Amygdala (tissue), 56 donors: Measurements from ENCODE around the gene KCNJ1.

ENCODE experiments used
- DNase-seq, 56 donors: peaks; one replicate each; lab custom pipeline; 2025; lab: John Stamatoyannopoulos, UW

Gene KCNJ1

DNA sequence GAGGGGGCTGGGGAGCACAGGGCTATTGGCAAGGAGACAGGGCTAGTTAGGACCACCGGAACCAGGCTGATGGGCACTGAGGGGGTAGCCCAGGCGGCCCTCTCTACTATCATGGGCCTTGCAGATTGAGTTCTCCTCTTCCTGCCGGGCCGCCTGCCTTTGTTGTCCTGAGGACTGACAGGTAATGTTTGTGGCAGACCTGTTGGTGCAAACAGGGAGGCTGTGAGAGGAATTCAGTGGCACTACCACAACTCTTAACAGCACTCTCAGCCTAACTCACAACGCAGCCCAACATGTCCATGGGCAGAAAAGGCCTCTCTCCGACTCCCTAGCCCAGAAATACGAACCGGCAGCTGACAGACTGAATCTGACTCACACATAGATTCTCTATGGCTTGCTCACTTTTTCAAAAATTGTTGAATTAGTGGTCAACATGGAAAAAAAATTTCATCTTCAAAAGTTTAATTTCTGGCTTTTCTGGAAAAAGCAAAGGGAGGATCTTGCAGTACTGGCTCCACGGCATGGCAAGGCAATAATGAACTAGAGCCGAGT, 35.5 kb upstream of the KCNJ1 start:
- no peak for DNase-seq

DNA sequence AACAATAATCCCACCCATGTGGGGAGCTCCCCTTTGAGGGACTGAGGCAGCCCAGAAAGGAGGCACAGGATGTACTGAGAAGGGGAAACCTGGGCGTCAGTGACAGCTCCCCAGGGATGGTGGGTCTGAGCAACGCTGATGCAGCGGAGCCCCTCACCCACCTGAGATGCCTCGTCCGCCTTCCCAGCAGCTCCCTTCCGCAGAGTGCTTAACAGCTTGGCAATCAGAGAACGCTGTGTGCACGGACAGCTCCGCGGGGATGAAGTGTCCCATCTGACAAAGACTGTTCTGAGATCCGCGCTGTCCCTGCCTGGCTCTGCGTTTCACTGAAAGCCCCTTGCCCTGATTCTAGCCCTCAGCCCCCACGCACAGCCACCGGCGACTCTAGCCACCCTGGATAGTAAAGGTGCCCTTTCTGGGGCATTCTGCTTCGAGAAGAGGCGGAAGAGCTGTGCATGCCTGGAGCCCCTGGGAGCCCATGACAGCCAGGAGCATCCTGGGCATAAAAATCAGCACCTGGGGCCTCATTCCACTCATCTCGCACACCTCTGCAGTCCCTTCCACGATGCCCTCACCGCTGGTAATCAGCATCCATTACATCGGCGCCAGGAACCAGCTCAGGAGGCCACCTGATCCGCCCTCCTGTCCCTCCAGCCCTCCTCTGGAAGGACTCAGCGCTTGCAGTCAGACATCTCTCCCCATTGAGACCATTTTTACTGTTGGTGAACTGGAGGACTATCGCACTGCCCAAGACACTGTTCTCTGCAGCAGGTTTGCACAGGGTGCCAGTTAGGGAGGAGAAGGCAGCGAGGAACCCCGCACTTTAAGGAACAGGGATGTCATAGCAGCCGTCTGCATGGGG, 34.8 kb upstream of the KCNJ1 start:
- DNase-seq, result no peak

DNA sequence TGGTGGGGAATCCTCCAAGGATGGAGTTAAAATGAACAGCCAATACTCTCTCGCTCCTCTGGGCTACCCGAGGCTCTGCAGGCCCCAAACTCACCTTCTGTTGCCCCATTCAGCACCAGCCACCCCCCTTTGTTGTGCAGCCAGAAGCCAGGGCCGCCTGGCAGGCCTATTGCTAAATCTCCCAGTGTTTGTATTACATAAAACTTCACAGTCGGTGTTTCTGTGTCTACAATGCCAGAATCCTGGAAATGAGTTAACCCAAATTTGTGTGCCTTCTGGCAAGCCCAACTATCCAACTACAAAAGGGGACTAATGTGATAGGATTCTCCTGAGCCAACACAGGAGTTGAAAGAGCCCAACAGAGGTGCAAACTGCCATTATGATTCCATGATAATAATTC, 33.4 kb upstream of the KCNJ1 start:
- DNase-seq, result peak in 2 of 56 donors; percentile 15 to 39

DNA sequence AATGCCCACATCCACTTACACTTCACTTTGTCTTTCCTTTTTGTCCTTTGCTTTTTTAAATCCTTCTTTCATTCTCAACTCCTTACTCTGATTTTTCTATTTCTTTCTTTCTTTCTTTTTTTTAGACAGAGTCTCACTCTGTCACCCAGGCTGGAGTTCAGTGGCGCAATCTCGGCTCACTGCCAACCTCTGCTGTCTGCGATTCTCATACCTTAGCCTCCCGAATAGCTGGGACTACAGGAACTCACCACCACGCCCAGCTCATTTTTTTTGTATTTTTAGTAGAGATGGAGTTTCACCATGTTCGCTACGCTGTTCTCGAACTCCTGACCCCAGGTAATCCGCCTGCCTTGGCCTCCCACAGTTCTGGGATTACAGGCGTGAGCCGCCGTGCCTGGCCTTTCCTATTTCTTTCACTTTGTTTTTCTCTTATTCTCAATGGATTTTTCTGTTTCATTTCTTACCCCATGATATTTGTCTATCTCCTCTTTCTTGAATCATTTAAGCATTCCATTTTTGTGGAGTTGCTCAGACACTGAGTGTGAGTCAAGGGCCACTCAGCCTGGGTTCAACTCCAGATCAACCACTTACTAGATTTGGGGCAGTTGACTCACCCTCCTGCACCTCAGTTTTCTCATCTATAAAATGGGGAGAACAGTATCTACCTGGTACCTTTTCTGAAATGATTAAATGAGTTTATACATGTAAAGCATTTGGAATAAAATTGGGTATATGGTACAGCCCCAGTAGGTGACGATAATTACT, 31.7 kb upstream of the KCNJ1 start:
- no peak for DNase-seq

DNA sequence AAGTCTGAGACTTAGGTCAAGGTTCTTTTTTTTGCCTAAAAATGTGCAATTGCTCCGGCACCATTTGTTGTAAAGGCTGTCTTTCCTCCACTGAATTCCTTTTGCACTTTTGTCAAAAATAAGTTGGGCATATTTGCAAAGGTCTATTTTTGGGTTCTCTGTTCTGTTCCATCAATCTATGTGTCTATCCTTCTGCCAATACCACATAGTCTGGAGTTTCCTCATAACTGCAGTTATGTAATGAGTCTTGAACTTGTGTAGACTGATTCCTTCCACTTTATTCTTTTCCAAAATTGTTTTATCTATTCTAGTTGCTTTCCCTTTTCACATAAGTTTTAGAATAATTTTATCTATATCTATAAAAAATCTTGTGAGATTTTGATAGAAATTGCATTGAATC, 30.7 kb upstream of the KCNJ1 start:
- DNase-seq, result no peak

- no peak for DNase-seq
Observed at GRCh38 chr11:128896356-128896755, 29.3 kb upstream of the KCNJ1 start.

- DNase-seq, result no peak
Observed at GRCh38 chr11:128895526-128895925, 28.4 kb upstream of the KCNJ1 start.

- no peak for DNase-seq
Observed at GRCh38 chr11:128894685-128895084, 27.6 kb upstream of the KCNJ1 start.

GRCh38 chr11:128894286-128894681, 27.2 kb upstream of the KCNJ1 start:
- DNase-seq, result no peak

GRCh38 chr11:128893578-128894285, 26.6 kb upstream of the KCNJ1 start:
- DNase-seq, result no peak

GRCh38 chr11:128892866-128893565, 25.9 kb upstream of the KCNJ1 start:
- no peak for DNase-seq

DNA sequence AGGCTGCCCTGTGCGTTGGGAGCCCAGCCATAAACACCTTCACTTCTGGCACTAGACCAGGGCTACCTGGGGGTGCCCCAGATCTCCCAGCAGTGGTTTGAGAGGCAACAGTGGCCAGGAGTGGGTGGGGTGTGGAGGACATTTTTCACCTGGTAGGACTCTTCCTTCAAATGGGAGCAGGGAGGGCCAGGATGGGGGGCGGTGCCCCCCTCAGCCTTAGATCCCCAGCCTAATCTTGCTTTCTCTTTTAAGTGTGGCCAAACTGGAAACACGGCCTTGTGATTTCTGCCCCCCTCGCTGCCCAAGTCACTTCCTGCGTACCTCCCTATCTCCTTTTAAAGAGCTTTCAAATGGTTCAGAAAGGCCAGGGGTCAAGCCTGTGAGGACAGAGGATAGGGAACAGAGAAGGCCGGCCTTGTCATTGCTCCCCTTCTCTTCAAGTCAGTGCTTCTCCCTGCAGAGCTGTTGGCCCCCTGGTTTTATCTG, 24.9 kb upstream of the KCNJ1 start:
- DNase-seq, result peak in 1 of 56 donors; percentile 18

DNA sequence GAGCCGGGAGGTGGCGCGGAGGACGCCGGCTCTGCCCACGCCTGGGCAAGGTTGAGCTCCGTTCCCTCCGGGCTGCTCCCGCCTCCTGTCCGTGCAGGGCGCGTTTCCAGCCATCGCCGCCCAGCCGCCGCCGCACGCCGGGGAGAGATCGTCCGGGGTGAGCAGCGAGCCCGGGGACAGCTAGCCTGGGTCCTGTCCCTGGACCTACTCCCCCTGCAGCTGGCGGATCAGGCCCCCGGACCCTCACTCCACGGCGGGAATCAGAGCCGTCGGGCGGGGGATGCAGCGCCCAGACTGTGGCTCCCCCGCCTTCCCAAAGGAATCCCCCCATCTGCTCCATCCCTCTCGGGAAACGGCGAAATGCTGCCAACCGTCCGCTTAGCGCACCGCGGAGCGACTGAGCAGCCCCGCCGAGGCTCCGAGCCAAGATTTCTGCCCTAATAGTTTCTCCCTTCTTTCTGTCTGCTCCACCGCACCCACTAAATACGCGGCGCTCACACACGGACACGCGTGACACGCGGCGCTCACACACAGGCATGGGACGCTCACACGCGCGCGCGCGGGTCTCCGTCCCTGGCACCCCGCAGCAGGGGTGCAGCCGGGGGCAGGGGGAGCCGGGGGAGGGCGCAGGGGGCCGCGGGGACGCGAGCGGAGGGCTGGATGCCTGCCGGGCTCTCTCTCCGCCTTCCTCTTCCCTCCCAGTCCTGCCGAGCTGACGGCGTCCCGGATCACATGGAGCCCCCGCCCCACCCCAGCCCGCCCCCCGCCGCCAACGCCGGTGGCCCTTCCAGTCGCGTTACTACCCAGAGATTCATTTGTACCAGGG, 23.7 kb upstream of the KCNJ1 start, which contains the start of gene KCNJ5:
KCNJ5 (plus strand) TSS at position 814 of the 826 bp plus-strand sequence. CDS start 19,918 bp downstream, outside the sequence.
- peak in 23 of 56 donors; percentile 14 to 60 (median 39) for DNase-seq

GRCh38 chr11:128890216-128890542, 23.1 kb upstream of the KCNJ1 start:
- DNase-seq, result no peak

- DNase-seq, result no peak
Observed at GRCh38 chr11:128889657-128890213, 22.6 kb upstream of the KCNJ1 start.

- DNase-seq, result no peak
Observed at GRCh38 chr11:128888034-128888985, 21.2 kb upstream of the KCNJ1 start.

DNA sequence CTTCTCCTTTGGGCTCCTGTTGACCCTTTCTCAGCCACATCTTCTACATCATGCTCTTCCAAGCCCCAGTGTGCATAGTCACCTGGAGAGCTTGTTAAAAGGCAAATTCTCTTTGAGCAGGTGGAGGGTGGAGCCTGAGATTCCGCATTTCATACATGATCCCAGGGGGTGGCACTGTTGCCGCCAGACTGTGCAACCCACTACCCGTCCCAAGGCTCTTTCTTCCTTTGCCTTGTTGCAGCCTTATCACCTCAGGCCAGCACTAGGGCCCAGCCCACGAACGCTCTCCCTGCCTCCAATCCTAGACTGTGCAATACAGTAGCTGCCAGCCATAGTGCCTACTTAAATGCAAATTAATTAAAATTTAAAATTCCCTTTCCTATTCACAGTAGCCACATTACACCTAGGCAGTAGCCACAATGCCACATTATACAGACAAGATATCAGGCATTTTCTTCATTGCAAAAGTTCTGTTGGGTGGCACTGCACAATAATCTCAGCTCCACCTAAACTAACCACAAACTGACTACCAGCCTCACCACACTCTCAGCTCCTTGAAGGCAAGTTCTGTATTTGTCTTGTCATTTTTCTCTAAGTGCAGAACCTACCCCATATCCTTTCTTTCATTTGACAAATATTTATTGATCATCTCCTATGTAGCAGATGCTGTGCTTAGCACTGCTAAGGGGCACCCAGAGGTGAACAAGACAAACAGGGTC, 19.5 kb upstream of the KCNJ1 start:
- DNase-seq, result peak in 1 of 56 donors; percentile 10
